Panc1 (cell line): Measurements from ENCODE around the gene ACADL. TPM values are rescaled to one million over a fixed set of nuclear protein-coding genes. Genes with fewer than 3 reads are reported as not detected.

Source experiments
- ATAC-seq: fragments of 200-7000 bp; cut with Tn5 transposase; 2 replicates; pipeline ENCODE4 v1.9.1; 2020; ENCODE audit warnings: mild to moderate bottlenecking, moderate library complexity
- BruUV-seq: library from RNA; stranded (reverse); fragments of 400-500 nt; replicated peaks from 2 replicates; lab custom pipeline; 2021; lab: Mats Ljungman, UMichigan
- CTCF ChIA-PET: fragments of 300-600 bp; sonication (Branson Sonifier 250); formaldehyde crosslinking; loops from one replicate; lab custom pipeline; 2022; ENCODE audit warnings: antibody characterized with exemption; lab: Charles Lee
- POLR2A ChIA-PET: fragments of 300-600 bp; sonication (Branson Sonifier 250); formaldehyde crosslinking; loops from one replicate; lab custom pipeline; 2022; ENCODE audit warnings: antibody characterized with exemption; lab: Charles Lee
- DNase-seq: peaks from one replicate; pipeline ENCODE4 v3.0.0-alpha.2; 2010; ENCODE audit warnings: low read depth, low spot score
- H3K27ac ChIP-seq: 2 replicates; pipeline ENCODE4 v1.5.1; 2011; ENCODE audit warnings: mild to moderate bottlenecking, low read length, inconsistent platforms
- H3K27me3 ChIP-seq: fragments of 200-500 bp; sonication (Bioruptor generic); 2 replicates; pipeline ENCODE4 v1.6.0; 2014; ENCODE audit warnings: low read length, inconsistent platforms; ENCODE audit not compliant: control insufficient read depth, insufficient read depth
- H3K36me3 ChIP-seq: fragments of 200-500 bp; sonication (Bioruptor generic); 2 replicates; pipeline ENCODE4 v1.5.1; 2014; ENCODE audit warnings: inconsistent platforms, mild to moderate bottlenecking, low read length, moderate library complexity; ENCODE audit not compliant: control insufficient read depth, insufficient read depth
- H3K4me1 ChIP-seq: 2 replicates; pipeline ENCODE4 v1.5.1; 2011; ENCODE audit warnings: inconsistent platforms, mild to moderate bottlenecking, low read length, moderate library complexity; ENCODE audit not compliant: control insufficient read depth, insufficient read depth
- H3K4me3 ChIP-seq, 2 experiments: 2 replicates each; pipeline ENCODE4 v1.5.1; 2011 to 2012; ENCODE audit warnings: low read depth in 2 of 2, low read length in 2 of 2, mild to moderate bottlenecking in 2 of 2, inconsistent platforms in 1 of 2, moderate library complexity in 1 of 2
- H3K9me3 ChIP-seq: fragments of 200-500 bp; sonication (Bioruptor generic); 2 replicates; pipeline ENCODE4 v1.5.1; 2014; ENCODE audit warnings: low read depth, mild to moderate bottlenecking, inconsistent platforms, low read length, moderate library complexity; ENCODE audit not compliant: control insufficient read depth, insufficient read depth
- POLR2AphosphoS5 ChIP-seq: IDR thresholded peaks from 2 replicates; pipeline ENCODE4 v1.6.1; 2012; ENCODE audit warnings: mild to moderate bottlenecking, low read depth, low read length, moderate library complexity
- SIN3A ChIP-seq: IDR thresholded peaks from 2 replicates; pipeline ENCODE4 v1.6.1; 2012; ENCODE audit warnings: low read depth, mild to moderate bottlenecking, low read length, moderate library complexity, borderline replicate concordance; ENCODE audit not compliant: insufficient read depth
- TCF7L2 ChIP-seq: IDR thresholded peaks from 2 replicates; pipeline ENCODE4 v1.6.1; 2011; ENCODE audit warnings: mild to moderate bottlenecking, low read depth, low read length, inconsistent platforms
- in situ Hi-C: cut with HindIII; loops from 2 replicates; pipeline ENCODE4 v1.10.0; 2016; ENCODE audit warnings: low sequenced_read_pairs, low pct_unique_long_range_greater_than_20kb
- intact Hi-C: fragments of 100-400 bp; cut with micrococcal nuclease; formaldehyde crosslinking; loops from one replicate; pipeline ENCODE4 v1.10.0; 2022; ENCODE audit not compliant: unreplicated experiment
- total RNA-seq: library from RNA; stranded (reverse); gene quantifications from one replicate; pipeline ENCODE4 v1.2.1, GENCODE V29; 2021; ENCODE audit not compliant: unreplicated experiment
- TF ChIP-seq, protein P1 (sequence below): fragments of 450-650 bp; IDR thresholded peaks from 2 replicates; pipeline ENCODE4 v1.5.1; 2017; ENCODE audit warnings: mild to moderate bottlenecking
- TF ChIP-seq, protein P2 (sequence below), 2 experiments: IDR thresholded peaks; 2 replicates each; pipeline ENCODE4 v1.6.1; 2011 to 2012; ENCODE audit warnings: low read depth in 2 of 2, control low read depth in 1 of 2, low read length in 1 of 2, mild to moderate bottlenecking in 1 of 2, moderate library complexity in 1 of 2; ENCODE audit not compliant: insufficient read depth in 1 of 2

ACADL gene
- total RNA-seq, 1 experiment from 2014 or later: not detected

DNA sequence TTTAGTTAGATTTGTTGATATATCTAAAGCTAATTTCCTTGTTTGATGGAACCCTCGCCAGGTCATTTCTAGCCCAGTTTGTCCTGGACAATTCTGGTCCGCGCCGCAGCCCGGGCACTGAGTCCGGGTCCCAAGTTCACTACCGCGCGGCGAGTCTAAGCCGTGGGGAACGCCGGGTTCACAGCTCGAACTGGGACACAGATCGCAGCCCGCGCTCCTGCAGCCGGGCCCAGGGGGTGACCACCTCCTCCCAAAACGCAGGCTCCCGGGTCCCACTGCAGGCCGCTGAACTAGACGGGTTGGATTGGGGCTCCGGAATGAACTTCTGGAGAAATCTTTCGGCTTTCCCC, 681 bp downstream of the ACADL start:
- ATAC-seq (peak; percentile 75), DNase-seq (no peak)
- intact Hi-C loops (no loop called here), in situ Hi-C loops (no loop called here)
- Histone ChIP-seq H3K9me3 (no peaks in the 10 kb centered on the region), H3K4me3 (peak overlapping the region; percentile 47 to 60), H3K4me1 (no peaks in the 10 kb centered on the region), H3K27me3 (peaks cover 42% of the 10 kb centered on the region), H3K27ac (no peak overlapping the region), H3K36me3 (no peaks in the 10 kb centered on the region)
- POLR2A ChIA-PET: no interaction called here
- TF ChIP-seq, protein P1, sequence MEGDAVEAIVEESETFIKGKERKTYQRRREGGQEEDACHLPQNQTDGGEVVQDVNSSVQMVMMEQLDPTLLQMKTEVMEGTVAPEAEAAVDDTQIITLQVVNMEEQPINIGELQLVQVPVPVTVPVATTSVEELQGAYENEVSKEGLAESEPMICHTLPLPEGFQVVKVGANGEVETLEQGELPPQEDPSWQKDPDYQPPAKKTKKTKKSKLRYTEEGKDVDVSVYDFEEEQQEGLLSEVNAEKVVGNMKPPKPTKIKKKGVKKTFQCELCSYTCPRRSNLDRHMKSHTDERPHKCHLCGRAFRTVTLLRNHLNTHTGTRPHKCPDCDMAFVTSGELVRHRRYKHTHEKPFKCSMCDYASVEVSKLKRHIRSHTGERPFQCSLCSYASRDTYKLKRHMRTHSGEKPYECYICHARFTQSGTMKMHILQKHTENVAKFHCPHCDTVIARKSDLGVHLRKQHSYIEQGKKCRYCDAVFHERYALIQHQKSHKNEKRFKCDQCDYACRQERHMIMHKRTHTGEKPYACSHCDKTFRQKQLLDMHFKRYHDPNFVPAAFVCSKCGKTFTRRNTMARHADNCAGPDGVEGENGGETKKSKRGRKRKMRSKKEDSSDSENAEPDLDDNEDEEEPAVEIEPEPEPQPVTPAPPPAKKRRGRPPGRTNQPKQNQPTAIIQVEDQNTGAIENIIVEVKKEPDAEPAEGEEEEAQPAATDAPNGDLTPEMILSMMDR: no peak
- TF ChIP-seq SIN3A: no peak
- no peak for TF ChIP-seq TCF7L2
- TF ChIP-seq, protein P2, sequence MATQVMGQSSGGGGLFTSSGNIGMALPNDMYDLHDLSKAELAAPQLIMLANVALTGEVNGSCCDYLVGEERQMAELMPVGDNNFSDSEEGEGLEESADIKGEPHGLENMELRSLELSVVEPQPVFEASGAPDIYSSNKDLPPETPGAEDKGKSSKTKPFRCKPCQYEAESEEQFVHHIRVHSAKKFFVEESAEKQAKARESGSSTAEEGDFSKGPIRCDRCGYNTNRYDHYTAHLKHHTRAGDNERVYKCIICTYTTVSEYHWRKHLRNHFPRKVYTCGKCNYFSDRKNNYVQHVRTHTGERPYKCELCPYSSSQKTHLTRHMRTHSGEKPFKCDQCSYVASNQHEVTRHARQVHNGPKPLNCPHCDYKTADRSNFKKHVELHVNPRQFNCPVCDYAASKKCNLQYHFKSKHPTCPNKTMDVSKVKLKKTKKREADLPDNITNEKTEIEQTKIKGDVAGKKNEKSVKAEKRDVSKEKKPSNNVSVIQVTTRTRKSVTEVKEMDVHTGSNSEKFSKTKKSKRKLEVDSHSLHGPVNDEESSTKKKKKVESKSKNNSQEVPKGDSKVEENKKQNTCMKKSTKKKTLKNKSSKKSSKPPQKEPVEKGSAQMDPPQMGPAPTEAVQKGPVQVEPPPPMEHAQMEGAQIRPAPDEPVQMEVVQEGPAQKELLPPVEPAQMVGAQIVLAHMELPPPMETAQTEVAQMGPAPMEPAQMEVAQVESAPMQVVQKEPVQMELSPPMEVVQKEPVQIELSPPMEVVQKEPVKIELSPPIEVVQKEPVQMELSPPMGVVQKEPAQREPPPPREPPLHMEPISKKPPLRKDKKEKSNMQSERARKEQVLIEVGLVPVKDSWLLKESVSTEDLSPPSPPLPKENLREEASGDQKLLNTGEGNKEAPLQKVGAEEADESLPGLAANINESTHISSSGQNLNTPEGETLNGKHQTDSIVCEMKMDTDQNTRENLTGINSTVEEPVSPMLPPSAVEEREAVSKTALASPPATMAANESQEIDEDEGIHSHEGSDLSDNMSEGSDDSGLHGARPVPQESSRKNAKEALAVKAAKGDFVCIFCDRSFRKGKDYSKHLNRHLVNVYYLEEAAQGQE (IDR thresholded peaks at IDR 0.05; ENCODE audit: insufficient read depth in 1 of 2, low read depth in 2 of 2, low read length in 1 of 2): no peak
- TF ChIP-seq POLR2AphosphoS5: no peak
- CTCF ChIA-PET: no interaction called here
- no TSS peak for BruUV-seq

DNA sequence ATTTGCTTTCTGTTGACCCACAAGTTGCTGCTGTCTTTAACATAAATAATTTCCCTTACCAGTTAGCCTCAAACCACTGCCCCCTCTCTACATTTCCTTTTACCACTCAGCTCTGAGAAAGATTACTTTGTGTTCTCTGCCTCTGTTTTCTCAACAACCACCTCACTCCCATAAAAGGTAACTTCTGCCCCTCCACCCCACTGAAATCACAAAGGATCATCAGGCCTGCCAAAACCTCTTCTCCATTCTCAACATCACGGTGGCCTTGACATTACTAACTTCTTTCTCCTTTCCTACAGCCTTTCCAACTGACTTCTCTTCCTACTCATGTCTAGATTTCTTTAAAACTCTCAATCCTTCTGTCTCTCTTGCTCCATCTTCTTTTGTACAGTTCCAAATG, 10.1 kb downstream of the ACADL start:
- H3K4me1 ChIP-seq: no peaks in the 10 kb centered on the region
- H3K27me3 ChIP-seq: no peaks in the 10 kb centered on the region
- BruUV-seq: no TSS peak
- no peaks in the 10 kb centered on the region for H3K36me3 ChIP-seq
- H3K9me3 ChIP-seq: no peaks in the 10 kb centered on the region
- in situ Hi-C loops (no loop called here), intact Hi-C loops (no loop called here)
- CTCF ChIA-PET: no interaction called here
- POLR2A ChIA-PET: no interaction called here
- no peak overlapping the region for H3K27ac ChIP-seq
- TF ChIP-seq POLR2AphosphoS5 (no peak), SIN3A (no peak), TCF7L2 (no peak)
- TF ChIP-seq, protein P2 (IDR thresholded peaks at IDR 0.05; ENCODE audit: insufficient read depth in 1 of 2, low read depth in 2 of 2, low read length in 1 of 2): no peak
- TF ChIP-seq, protein P1: no peak
- no peak for ATAC-seq
- no peak overlapping the region for H3K4me3 ChIP-seq
- no peak for DNase-seq
